Anterior cingulate cortex (tissue), 58 donors: ENCODE results near the gene CCDC178.
"Not testable (repeated sequence)": the region's sequence is repeated elsewhere in the genome, so short reads cannot be mapped to it uniquely, and the experiment has no call there.

ENCODE experiments used
- DNase-seq, 58 donors: peaks; one replicate each; lab custom pipeline; 2025; lab: John Stamatoyannopoulos, UW

CCDC178 gene

DNA sequence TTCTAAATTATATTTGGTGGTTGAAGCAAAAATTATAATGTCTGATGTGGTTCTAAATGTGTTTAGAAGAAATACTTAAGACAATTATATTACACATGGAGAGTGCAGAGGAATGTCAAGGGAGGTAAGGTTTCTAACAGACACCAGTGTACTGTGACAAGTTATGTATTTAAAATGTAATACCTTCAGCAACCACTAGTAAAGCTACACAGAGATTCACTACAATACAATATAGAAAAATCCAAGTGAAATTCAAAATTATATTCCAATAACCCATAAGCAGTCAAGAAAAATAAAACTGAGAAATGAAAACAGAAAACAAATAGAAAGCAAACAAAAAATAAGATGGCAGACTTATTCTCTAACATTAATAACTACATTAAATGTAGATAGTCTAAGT lies 418.2 kb downstream of the CCDC178 start:
- DNase-seq = no peak

DNA sequence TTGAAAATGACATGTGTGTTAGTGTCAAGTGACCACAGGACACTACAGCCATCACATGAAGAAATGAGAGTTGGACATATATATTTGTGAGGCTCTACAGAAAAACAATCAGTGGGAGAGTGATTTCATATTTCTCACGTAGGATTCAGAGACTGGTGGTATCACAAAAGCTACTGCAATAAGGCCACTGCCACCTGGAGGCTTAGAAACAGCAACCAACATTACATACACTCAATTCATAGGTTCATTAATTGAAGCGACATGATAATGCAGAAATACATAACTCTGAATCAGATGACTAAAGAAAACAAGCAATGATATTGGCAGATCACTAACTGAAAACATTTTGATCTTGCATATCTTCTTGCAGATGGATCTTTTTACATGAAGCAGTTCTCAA lies 419.6 kb downstream of the CCDC178 start:
- no peak for DNase-seq

GRCh38 chr18:33014060-33014796 lies 426.3 kb downstream of the CCDC178 start:
- DNase-seq = no peak

GRCh38 chr18:33010149-33010548 lies 430.4 kb downstream of the CCDC178 start:
- DNase-seq = no peak

DNA sequence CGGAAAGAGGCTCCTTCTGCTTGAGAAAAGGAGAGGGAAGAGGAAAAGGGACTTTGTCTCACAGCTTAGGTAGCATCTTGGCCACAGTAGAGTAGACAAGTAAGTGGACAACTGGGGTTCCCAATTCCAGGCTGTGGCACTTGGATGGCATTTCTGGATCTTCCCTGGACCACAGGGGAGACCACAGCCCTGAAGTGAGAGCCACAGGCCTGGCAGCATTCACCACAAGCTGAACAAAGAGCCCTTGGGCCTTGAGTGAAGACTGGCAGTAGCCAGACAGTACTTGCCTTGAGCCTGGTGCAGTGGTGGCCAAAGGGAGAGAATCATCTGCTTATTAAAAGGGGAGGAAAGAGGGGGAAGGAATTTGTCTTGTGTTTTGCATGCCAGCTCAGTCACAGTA lies 441.6 kb downstream of the CCDC178 start:
- DNase-seq = no peak

DNA sequence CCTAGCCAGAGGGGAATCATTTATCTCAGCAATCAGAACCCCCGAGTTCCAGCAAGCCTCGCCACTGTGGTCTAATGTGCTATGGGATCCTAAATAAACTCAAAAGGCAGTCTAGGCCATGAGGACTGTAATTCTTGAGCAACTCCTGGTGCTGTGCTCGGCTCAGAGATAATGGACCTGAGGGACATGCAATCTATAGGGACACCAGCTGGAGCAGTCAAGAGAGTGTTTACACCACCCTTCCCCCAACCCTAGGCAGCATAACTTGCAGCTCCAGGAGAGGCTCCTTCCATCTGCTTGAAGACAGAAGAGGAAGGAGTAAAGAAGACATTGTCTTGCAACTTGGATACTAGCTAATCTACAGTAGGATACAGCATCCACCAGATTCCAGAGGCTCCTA lies 442.2 kb downstream of the CCDC178 start:
- DNase-seq = no peak

DNA sequence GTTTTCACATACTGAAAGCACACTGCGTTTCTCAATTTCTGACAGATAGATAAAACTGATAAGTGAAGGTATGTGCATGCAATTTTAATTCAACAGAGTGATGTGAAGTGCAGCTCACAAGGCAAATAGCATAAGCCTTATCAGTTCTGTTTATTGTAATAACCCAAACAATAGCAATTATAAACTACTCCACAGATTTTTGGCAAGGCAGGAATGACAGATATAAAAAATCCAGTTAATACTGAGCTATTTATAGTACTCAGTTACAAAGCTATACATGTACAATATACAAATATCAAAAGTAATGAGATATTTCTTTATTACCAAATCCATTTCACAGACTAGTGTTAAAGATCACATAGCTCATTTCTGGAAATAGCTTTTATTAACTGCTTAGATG lies 456.8 kb downstream of the CCDC178 start:
- no peak for DNase-seq

- no peak for DNase-seq
Measured at GRCh38 chr18:32980896-32981295, 459.6 kb downstream of the CCDC178 start.

DNA sequence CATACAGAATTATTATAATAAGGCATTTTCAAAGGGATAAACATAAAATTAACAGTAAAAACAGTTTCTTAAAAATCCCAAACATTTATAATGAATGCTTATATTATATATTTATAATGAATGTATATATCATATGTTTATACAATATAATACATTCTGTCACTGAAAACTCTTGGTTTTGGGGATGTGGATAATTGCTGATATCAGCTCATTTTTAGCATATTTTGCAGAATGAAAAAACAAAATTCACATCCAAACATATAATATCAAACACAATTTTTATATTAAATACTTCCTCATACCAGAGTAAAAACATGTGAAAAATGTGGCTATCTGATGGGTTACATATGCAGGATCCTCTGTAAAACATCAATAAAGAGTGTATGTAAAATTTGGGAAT lies 465.0 kb downstream of the CCDC178 start:
- DNase-seq = no peak

GRCh38 chr18:32975163-32975436 lies 465.4 kb downstream of the CCDC178 start:
- no peak for DNase-seq

DNA sequence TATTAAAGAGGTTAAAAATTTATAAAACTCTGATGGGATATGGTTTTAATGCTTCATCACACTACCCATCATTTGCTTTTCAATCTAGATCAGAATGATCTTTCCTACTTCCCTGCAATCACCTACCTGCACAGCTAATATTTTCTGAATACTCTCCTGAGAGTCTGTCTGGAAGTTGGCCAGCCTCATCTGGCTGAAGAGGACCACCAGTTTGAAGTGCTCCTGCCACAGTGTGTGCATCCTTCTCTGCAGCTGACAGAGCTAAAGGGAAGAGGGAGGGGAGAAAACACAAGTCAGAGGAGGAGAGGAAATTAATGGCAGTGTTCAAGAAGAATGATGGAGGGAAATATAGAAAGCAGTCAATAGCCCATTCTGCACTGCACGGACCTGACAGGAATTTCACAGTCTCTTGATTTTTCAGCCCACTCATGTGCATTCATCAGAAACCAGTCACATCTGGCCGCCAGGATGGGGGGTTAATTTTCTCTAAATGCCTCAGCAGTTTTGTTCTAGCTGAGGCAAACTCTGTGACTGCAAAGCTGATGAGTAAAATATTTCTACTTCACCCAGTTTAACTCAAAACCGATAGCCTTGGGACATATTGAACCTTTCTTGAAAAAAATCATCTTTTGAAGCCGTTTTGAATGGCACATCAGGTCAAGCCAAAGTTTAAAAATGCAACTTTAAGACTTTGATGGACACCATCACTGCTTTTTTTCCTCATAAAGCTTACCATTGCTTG lies 465.9 kb downstream of the CCDC178 start:
- DNase-seq = no peak

DNA sequence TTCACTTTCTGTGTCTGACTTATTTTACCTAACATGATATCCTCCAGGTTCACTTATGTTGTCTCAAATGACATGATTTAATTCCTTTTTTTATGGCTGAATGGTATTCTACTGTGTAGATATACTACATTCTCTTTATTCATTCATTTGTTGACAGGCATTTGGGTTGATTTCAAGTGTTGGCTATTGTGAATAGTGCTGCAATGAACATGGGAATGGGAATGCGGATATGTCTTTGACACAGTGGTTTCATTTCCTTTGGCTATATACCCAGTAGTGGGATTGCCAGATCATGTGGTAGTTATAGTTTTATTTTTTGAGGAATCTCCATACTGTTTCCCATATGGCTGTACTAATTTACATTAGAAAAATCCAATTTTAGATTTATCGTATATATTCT lies 472.3 kb downstream of the CCDC178 start:
- no peak for DNase-seq

DNA sequence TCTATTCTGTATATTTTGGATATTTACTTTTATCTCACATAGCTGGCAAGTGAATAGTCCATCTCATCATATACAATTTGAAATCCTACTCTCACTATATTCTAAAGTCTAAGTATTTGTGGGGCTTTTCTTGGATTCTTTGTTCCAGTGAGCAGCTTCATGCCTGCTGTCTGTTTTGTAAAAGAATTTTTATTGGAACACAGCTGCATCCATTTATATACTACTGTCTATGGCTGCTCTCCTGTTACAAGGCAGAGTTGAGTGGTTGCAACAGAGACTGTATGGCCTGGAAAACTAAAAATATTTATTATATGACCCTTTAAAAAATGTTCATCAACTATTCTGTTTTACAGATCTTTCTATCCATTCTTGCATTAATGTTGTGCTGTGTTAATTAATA lies 474.4 kb downstream of the CCDC178 start:
- DNase-seq = no peak

DNA sequence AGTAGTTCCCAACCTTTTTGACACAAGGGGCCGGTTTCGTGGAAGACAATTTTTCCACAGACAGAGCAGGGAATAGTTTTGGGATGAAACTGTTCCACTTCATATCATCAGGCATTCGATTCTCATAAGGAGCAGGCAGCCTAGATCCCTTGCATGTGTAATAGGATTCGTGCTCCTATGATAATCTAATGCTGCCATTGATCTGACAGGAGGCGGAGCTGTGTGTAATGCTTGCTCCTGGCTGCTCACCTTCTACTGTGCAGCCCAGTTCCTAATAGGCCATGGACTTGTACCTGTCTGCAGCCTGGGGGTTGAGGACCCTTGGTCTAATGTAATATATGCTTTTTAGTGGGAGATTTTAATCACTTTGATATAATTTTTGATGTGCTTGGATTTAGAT lies 479.0 kb downstream of the CCDC178 start:
- DNase-seq = no peak

DNA sequence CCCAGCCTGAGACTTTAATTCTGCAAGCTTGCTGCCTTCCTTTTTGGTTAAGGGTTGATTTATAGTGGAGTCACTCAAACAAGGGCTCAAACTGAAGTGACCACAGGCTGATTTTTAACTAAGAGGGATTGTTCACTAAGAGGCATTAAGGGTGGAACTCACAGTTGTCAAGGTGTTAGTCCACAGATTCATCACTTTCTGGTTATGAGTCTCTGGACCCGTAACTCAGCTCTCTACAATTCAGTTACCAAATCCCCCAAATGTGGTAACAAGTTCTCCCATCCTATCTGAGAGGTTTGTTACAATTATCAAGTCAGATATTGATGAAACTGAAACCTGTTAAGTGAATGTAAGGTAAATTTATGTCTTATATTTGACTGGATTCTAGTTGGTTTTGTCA lies 481.8 kb downstream of the CCDC178 start:
- DNase-seq = no peak

GRCh38 chr18:32956591-32957315 lies 483.8 kb downstream of the CCDC178 start:
- no peak for DNase-seq

DNA sequence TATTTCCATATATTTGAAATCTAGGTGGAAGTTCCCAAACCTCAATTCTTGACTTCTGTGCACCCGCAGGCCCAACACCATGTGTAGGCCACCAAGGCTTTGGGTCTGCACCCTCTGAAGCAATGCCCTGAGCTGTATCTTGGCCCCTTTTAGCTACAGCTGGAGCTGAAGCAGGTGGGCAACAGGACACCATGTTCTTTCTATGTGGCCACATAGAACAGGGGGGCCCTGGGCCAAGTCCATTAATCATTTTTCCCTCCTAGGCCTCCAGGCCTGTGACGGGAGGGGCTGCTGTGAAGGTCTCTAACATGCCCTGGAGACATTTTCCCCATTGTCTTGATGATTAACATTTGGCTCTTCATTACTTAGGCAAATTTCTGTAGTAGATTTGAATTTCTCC lies 488.2 kb downstream of the CCDC178 start:
- DNase-seq = not testable (repeated sequence)

- DNase-seq = no peak
Measured at GRCh38 chr18:32937597-32937996, 502.9 kb downstream of the CCDC178 start.

- DNase-seq = no peak
Measured at GRCh38 chr18:32937066-32937465, 503.5 kb downstream of the CCDC178 start.

DNA sequence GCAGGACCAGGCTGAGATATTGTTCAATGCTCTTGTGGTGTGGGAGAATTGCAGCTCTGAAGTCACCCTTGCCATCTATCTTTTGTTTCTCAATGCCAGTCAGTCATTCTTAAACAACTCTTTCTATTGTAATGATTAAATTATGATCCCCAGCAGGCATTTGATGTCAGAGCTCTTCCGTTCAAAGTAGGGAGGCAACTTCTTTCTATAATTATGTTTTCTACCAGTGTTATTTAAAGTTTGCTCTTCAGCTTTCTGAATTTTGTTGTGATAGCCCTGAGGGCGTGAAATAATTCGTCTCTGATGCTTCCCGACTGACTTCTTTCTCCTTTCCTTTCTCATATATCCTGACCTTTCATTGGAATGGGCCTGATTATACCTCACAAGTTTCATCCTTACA lies 506.3 kb downstream of the CCDC178 start:
- no peak for DNase-seq

GRCh38 chr18:32930695-32931301 lies 509.7 kb downstream of the CCDC178 start:
- DNase-seq = no peak
